HL-60/S4 treated with retinoic acid at 250 ng/mL for 4 days and 3 days (cell line): ENCODE results near the gene RABGAP1.

Experiments used
- in situ Hi-C: fragments of 300-500 bp; cut with MboI; formaldehyde crosslinking; loops from 2 replicates; pipeline ENCODE4 v1.7.0; 2022; ENCODE audit warnings: low sequenced_read_pairs

RABGAP1 gene

DNA sequence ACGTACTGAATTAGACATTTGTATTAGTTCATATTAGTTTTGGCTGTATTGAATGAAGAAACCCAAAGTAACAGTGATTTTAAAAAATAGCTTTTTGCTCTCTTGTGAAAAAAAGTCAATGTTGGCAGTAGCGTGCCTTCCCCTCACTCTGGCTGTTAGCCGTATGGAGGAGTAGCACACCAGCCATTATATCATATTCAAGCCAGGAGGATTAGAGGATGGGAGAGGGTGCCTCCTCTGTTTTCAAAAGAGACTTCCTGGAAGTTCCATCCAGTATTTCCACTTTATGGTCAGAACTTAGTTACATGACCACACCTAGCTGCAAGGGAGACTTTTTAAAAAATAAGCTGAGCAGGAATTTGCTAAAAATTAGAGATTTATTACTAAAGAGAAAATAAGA, 133.8 kb downstream of the RABGAP1 start:
- in situ Hi-C loops = no loop called here

- in situ Hi-C loops = loop anchor here (10.0 kb wide), 1 partner anchor 264 kb away; no protein-coding TSS in a partner anchor
These were observed 139.6 kb downstream of the RABGAP1 start for GRCh38 chr9:123080444-123080843.

- in situ Hi-C loops = loop anchor here (10.0 kb wide), 1 partner anchor 263 kb away; no protein-coding TSS in a partner anchor
These were observed 141.0 kb downstream of the RABGAP1 start for GRCh38 chr9:123081824-123082223.

DNA sequence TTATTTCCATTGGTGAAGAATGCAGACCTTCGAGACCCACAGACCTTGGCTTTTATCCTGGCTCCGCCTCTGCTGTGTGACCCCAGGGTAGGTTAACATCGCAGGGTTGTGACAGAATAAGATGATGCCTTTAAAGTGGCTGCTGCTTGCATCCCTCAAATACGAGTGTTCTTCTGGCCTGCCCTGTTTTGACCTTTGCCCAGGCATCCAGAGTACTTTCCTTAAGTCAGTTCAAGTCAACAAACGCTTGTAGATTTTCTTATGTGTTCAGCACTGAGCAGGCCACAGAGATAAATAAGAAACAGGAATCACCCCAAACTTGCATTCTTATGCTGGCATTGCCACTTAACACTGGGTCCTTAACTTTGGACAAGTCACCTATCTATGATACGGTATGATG, 142.9 kb downstream of the RABGAP1 start:
- in situ Hi-C loops = loop anchor here (10.0 kb wide), 1 partner anchor 261 kb away; no protein-coding TSS in a partner anchor

- in situ Hi-C loops = loop anchor here (10.0 kb wide), 1 partner anchor 261 kb away; no protein-coding TSS in a partner anchor
These were observed 143.4 kb downstream of the RABGAP1 start for GRCh38 chr9:123084256-123084655.

DNA sequence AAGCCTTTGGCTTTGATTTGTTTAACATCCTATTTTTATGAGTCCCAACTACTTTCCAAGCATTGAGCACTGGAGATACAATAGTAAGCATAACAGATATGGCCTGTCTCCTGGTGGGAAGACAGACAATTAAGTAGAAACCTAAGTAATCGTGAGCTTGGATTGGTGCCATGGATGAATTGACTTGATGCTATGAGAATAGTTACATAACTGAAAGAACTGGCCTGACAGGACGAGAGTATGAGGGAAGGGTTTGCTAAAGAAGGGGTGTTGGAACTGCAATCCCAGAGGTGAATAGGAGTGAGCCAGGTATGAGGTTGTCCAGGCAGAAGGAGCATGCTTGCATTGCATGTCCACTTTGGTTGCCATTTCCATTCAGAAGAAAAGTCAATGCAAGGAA, 145.1 kb downstream of the RABGAP1 start:
- in situ Hi-C loops = loop anchor here (10.0 kb wide), 1 partner anchor 259 kb away; no protein-coding TSS in a partner anchor

- in situ Hi-C loops = loop anchor here (10.0 kb wide), 1 partner anchor 257 kb away; no protein-coding TSS in a partner anchor
These were observed 146.6 kb downstream of the RABGAP1 start for GRCh38 chr9:123087359-123087888.

DNA sequence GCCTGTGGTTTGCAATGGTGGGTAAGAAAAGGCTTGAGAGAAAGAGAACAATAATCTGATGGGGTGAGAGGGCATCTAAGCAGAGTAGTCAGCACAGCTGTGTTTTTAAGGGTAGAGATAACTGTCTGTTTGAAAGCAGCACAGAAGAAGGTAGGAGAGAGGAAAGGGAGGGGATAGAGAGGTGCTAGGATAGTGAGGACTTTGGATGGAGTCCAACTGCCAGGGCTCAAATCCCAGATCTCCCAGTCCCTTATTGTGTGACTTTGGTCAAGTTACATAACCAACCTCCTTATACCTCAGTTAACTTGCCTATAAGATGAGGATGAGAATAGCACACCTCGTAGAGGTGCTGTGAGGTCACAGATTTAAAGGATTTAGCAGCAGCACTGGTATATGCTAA, 148.2 kb downstream of the RABGAP1 start:
- in situ Hi-C loops = loop anchor here (10.0 kb wide), 1 partner anchor 256 kb away; no protein-coding TSS in a partner anchor

GRCh38 chr9:123089790-123090189, 149.0 kb downstream of the RABGAP1 start:
- in situ Hi-C loops = loop anchor here (10.0 kb wide), 1 partner anchor 255 kb away; no protein-coding TSS in a partner anchor

GRCh38 chr9:123090198-123090896, 149.5 kb downstream of the RABGAP1 start:
- in situ Hi-C loops = no loop called here

DNA sequence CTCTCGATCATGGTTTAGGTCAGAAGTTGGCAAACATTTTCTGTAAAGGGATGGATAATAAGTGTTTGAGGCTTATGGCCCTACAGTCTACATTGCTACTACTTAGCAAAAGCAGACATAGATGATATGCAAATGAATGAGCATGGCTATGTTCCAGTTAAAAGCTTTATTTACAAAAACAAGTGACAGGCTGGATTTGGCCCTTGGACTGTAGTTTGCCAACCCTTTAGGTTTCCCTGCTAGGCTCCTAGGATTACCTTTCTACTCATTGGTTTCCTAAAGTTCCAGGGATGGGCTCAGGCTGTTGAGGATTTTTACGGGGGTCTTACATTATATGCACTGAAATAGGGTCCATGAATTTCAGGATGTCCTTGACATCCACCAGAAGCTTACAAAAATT, 150.1 kb downstream of the RABGAP1 start:
- in situ Hi-C loops = no loop called here

- in situ Hi-C loops = no loop called here
These were observed 150.6 kb downstream of the RABGAP1 start for GRCh38 chr9:123091459-123091858.

- in situ Hi-C loops = no loop called here
These were observed 152.3 kb downstream of the RABGAP1 start for GRCh38 chr9:123093141-123093540.

- in situ Hi-C loops = no loop called here
These were observed 156.2 kb downstream of the RABGAP1 start for GRCh38 chr9:123096987-123097386.

GRCh38 chr9:123097430-123098095, 156.7 kb downstream of the RABGAP1 start:
- in situ Hi-C loops = no loop called here

- in situ Hi-C loops = no loop called here
These were observed 157.3 kb downstream of the RABGAP1 start for GRCh38 chr9:123098096-123098459.

- in situ Hi-C loops = no loop called here
These were observed 158.2 kb downstream of the RABGAP1 start for GRCh38 chr9:123099042-123099441.

GRCh38 chr9:123099548-123099947, 158.7 kb downstream of the RABGAP1 start:
- in situ Hi-C loops = no loop called here

- in situ Hi-C loops = no loop called here
These were observed 161.7 kb downstream of the RABGAP1 start for GRCh38 chr9:123102375-123103113.

GRCh38 chr9:123104807-123105206, 164.0 kb downstream of the RABGAP1 start:
- in situ Hi-C loops = no loop called here

DNA sequence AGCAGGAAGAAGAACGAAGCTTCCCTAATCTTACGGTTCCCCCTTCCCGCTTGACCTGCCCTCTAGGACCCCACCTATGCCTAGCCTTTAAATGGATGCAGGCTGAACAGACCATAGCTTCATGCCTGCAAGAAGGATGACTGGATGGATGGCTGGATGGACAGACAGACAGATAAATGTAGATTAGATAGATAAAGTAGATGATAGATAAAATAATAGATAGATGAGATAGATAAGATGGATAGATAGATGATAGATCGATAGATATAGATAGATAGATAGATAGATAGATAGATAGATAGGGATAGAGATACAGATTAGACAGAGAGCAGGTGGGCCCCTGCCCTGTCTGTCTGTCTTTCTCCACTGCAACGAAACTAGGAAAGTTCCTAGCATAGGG, 164.7 kb downstream of the RABGAP1 start:
- in situ Hi-C loops = no loop called here
